ENCODE data around the gene EVA1A. TPM values are rescaled to one million over a fixed set of nuclear protein-coding genes. Genes with fewer than 3 reads are reported as not detected.

EVA1A gene
- total RNA-seq, 1 experiment from 2014 or later, result 0.68 TPM

- Histone ChIP-seq H4K91ac (ENCODE audit: insufficient read length, low read depth, low read length) (no peak overlapping the region), H3K23me2 (ENCODE audit: insufficient read length, low read depth, low read length, poor library complexity, severe bottlenecking) (peaks cover 3% of the 10 kb centered on the region), H4K20me1 (ENCODE audit: control insufficient read depth, insufficient read depth, insufficient read length) (no peaks in the 10 kb centered on the region), H3K27ac (ENCODE audit: insufficient read length, low read depth, low read length) (no peak overlapping the region), H2AFZ (ENCODE audit: low read length) (no peak overlapping the region), H3T11ph (ENCODE audit: low read length) (no peak overlapping the region), H4K5ac (ENCODE audit: insufficient read length, low read depth, low read length) (no peak overlapping the region), H3K23ac (ENCODE audit: insufficient read length, low read depth, low read length) (no peak overlapping the region), H2BK120ac (ENCODE audit: low read depth, low read length, poor library complexity, severe bottlenecking) (no peak overlapping the region), H2BK15ac (ENCODE audit: low read depth, low read length) (no peak overlapping the region), H2BK5ac (ENCODE audit: insufficient read length, low read length) (no peak overlapping the region), H3K79me1 (ENCODE audit: insufficient read depth, low read depth, low read length, poor library complexity, severe bottlenecking) (no peaks in the 10 kb centered on the region), H3K14ac (ENCODE audit: insufficient read depth, low read length) (no peak overlapping the region), H4K8ac (replicated peaks; ENCODE audit: insufficient read length, low read depth, low read length) (no peak overlapping the region), H3K9me3 (ENCODE audit: control insufficient read depth, low read depth, low read length) (no peaks in the 10 kb centered on the region), H3K56ac (ENCODE audit: insufficient read length, low read depth, low read length) (no peak overlapping the region), H3K9ac (ENCODE audit: extremely low read depth, insufficient read length, low read length) (no peak overlapping the region), H2BK20ac (ENCODE audit: low read depth, low read length, poor library complexity, severe bottlenecking) (no peak overlapping the region), H3K18ac (ENCODE audit: insufficient read length, low read depth, low read length) (no peak overlapping the region), H3K4me1 (ENCODE audit: insufficient read depth, low read length) (no peaks in the 10 kb centered on the region; the same call in 1 of the 2 replicates), H2AK5ac (ENCODE audit: insufficient read length, low read length) (no peak overlapping the region), H3K4me2 (ENCODE audit: insufficient read depth, insufficient read length, low read length) (no peak overlapping the region), H3K4ac (ENCODE audit: low read depth, low read length) (no peak overlapping the region), H3K27me3 (ENCODE audit: insufficient read depth, low read length) (no peaks in the 10 kb centered on the region), H3K79me2 (ENCODE audit: insufficient read depth, low read length) (no peaks in the 10 kb centered on the region), H2BK12ac (ENCODE audit: insufficient read length, low read depth, low read length) (no peak overlapping the region)
- TF ChIP-seq, protein P1, sequence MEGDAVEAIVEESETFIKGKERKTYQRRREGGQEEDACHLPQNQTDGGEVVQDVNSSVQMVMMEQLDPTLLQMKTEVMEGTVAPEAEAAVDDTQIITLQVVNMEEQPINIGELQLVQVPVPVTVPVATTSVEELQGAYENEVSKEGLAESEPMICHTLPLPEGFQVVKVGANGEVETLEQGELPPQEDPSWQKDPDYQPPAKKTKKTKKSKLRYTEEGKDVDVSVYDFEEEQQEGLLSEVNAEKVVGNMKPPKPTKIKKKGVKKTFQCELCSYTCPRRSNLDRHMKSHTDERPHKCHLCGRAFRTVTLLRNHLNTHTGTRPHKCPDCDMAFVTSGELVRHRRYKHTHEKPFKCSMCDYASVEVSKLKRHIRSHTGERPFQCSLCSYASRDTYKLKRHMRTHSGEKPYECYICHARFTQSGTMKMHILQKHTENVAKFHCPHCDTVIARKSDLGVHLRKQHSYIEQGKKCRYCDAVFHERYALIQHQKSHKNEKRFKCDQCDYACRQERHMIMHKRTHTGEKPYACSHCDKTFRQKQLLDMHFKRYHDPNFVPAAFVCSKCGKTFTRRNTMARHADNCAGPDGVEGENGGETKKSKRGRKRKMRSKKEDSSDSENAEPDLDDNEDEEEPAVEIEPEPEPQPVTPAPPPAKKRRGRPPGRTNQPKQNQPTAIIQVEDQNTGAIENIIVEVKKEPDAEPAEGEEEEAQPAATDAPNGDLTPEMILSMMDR (conservative IDR thresholded peaks at IDR 0.05), result no peak
- Mint-ChIP-seq H3K36me3 (ENCODE audit: insufficient read depth in 1 of 3, low read depth in 3 of 3) (no peaks in the 10 kb centered on the region; a peak in 1 of 7 replicates), H3K4me1 (peaks cover 9 to 12% of the 10 kb centered on the region in 2 experiments), H3K9me3 (no peaks in the 10 kb centered on the region), H3K27me3 (ENCODE audit: low read depth) (peaks cover 42% of the 10 kb centered on the region), H3K4me3 (no peak overlapping the region), H3K27ac (no peak overlapping the region)
- no peak for DNase-seq
- WGBS (ENCODE audit: extremely low coverage, insufficient read length, low lambda C conversion rate), result no CpG with 5 or more reads among the region's 8 CpGs
Measured at GRCh38 chr2:75565472-75566462, 5.0 kb upstream of the EVA1A start.

Data from H9 (cell line).